Liver (tissue), 9 donors: ENCODE results near the gene TOR1AIP2. TPM values are rescaled to one million over a fixed set of nuclear protein-coding genes. Genes with fewer than 3 reads are reported as not detected.

Experiments
- DNase-seq: peaks from one replicate; pipeline ENCODE4 v3.0.0-alpha.2; 2017; ENCODE audit warnings: low spot score
- H3K27ac ChIP-seq, 2 donors: one replicate each; pipeline ENCODE4 v1.7.0; 2013; ENCODE audit warnings: inconsistent platforms in 2 of 2, low read length in 2 of 2, control low read depth in 1 of 2, low read depth in 1 of 2, mild to moderate bottlenecking in 1 of 2
- H3K27me3 ChIP-seq, 4 donors: one replicate each; pipeline versions ENCODE4 v1.6.1 to v1.7.0; 2013; ENCODE audit warnings: low read length in 3 of 4, inconsistent platforms in 1 of 4, mild to moderate bottlenecking in 1 of 4, moderate library complexity in 1 of 4; ENCODE audit not compliant: control insufficient read depth in 4 of 4, insufficient read depth in 4 of 4
- H3K36me3 ChIP-seq, 4 donors: one replicate each; pipeline versions ENCODE4 v1.6.1 to v1.7.0; 2013; ENCODE audit warnings: low read length in 3 of 4, mild to moderate bottlenecking in 3 of 4, low read depth in 1 of 4, moderate library complexity in 1 of 4; ENCODE audit not compliant: control insufficient read depth in 4 of 4, insufficient read depth in 3 of 4
- H3K4me1 ChIP-seq, 4 donors: one replicate each; pipeline versions ENCODE4 v1.6.1 to v1.7.0; 2013; ENCODE audit warnings: low read length in 3 of 4, mild to moderate bottlenecking in 3 of 4, moderate library complexity in 1 of 4; ENCODE audit not compliant: control insufficient read depth in 4 of 4, insufficient read depth in 4 of 4
- H3K4me3 ChIP-seq, 3 donors: one replicate each; pipeline versions ENCODE4 v1.6.1 to v1.7.0; 2013; ENCODE audit warnings: low read length in 3 of 3, control low read depth in 1 of 3, low read depth in 1 of 3, mild to moderate bottlenecking in 1 of 3
- H3K9ac ChIP-seq, 2 donors: one replicate each; pipeline ENCODE4 v1.7.0; 2013; ENCODE audit warnings: low read length in 2 of 2, mild to moderate bottlenecking in 2 of 2, moderate library complexity in 2 of 2, control low read depth in 1 of 2, low read depth in 1 of 2
- H3K9me3 ChIP-seq, 4 donors: one replicate each; pipeline versions ENCODE4 v1.6.1 to v1.7.0; 2013; ENCODE audit warnings: low read length in 3 of 4; ENCODE audit not compliant: control insufficient read depth in 4 of 4
- ATF3 ChIP-seq: IDR thresholded peaks from 2 replicates; pipeline ENCODE4 v1.6.1; 2016; ENCODE audit warnings: antibody characterized with exemption
- CTCF ChIP-seq: fragments of 150-350 bp; IDR thresholded peaks from 2 replicates; pipeline ENCODE4 v1.5.1; 2017; ENCODE audit warnings: improper control_type of control experiment, low read depth, low read length; ENCODE audit not compliant: missing input control
- EGR1 ChIP-seq, 2 donors: IDR thresholded peaks; 2 replicates each; pipeline ENCODE4 v1.6.1; 2016 to 2018; ENCODE audit warnings: antibody characterized with exemption in 2 of 2, low read depth in 2 of 2
- FOXA1 ChIP-seq: IDR thresholded peaks from 2 replicates; pipeline ENCODE4 v1.6.1; 2016; ENCODE audit warnings: antibody characterized with exemption
- FOXA2 ChIP-seq: IDR thresholded peaks from 2 replicates; pipeline ENCODE4 v1.6.1; 2016; ENCODE audit warnings: antibody characterized with exemption
- GABPA ChIP-seq, 2 donors: IDR thresholded peaks in 1 of 2; conservative IDR thresholded peaks in 1 of 2; 2 replicates each; pipeline ENCODE4 v1.6.1; 2016; ENCODE audit warnings: antibody characterized with exemption in 2 of 2, mild to moderate bottlenecking in 1 of 2, moderate library complexity in 1 of 2
- HNF4A ChIP-seq, 2 donors: conservative IDR thresholded peaks; 2 replicates each; pipeline ENCODE4 v1.6.1; 2016; ENCODE audit warnings: antibody characterized with exemption in 2 of 2, mild to moderate bottlenecking in 2 of 2
- HNF4G ChIP-seq: IDR thresholded peaks from 2 replicates; pipeline ENCODE4 v1.6.1; 2016; ENCODE audit warnings: antibody characterized with exemption
- JUND ChIP-seq, 2 donors: IDR thresholded peaks; 2 replicates each; pipeline ENCODE4 v1.6.1; 2016; ENCODE audit warnings: antibody characterized with exemption in 2 of 2
- MAX ChIP-seq: IDR thresholded peaks from 2 replicates; pipeline ENCODE4 v1.6.1; 2016; ENCODE audit warnings: antibody characterized with exemption
- NR2F2 ChIP-seq: IDR thresholded peaks from 2 replicates; pipeline ENCODE4 v1.6.1; 2016; ENCODE audit warnings: antibody characterized with exemption
- REST ChIP-seq: IDR thresholded peaks from 2 replicates; pipeline ENCODE4 v1.6.1; 2016; ENCODE audit warnings: antibody characterized with exemption, mild to moderate bottlenecking
- RXRA ChIP-seq, 2 donors: IDR thresholded peaks; 2 replicates each; pipeline ENCODE4 v1.6.1; 2017 to 2018; ENCODE audit warnings: antibody characterized with exemption in 2 of 2, mild to moderate bottlenecking in 1 of 2
- SP1 ChIP-seq: IDR thresholded peaks from 2 replicates; pipeline ENCODE4 v1.6.1; 2018; ENCODE audit warnings: antibody characterized with exemption, mild to moderate bottlenecking
- TAF1 ChIP-seq: conservative IDR thresholded peaks from 2 replicates; pipeline ENCODE4 v1.6.1; 2016; ENCODE audit warnings: antibody characterized with exemption, mild to moderate bottlenecking
- YY1 ChIP-seq: IDR thresholded peaks from 2 replicates; pipeline ENCODE4 v1.6.1; 2016; ENCODE audit warnings: antibody characterized with exemption, mild to moderate bottlenecking
- ZBTB33 ChIP-seq: IDR thresholded peaks from 2 replicates; pipeline ENCODE4 v1.6.1; 2016; ENCODE audit warnings: antibody characterized with exemption
- WGBS: extraction: QIAGEN DNeasy Blood & Tissue Kit; methylation state at CpG from one replicate; pipeline ENCODE4 v1.1.7; 2013; 5-methylcytosine and 5-hydroxymethylcytosine counted together
- polyA plus RNA-seq, 2 donors: library from polyadenylated mRNA; stranded (reverse) in 1 of 2; unstranded in 1 of 2; fragments of 200-250 nt in 1 of 2; fragments of >200 nt in 1 of 2; fragmentation: Nextera tagmentation in 1 of 2; extraction: Ambion mirVana in 1 of 2; gene quantifications; one replicate each; pipeline versions ENCODE4 v1.2.1 to v1.2.3, GENCODE V29; 2013 to 2015
- total RNA-seq, 2 donors: library from RNA; depleted of rRNA; stranded (reverse); fragments of >200 nt; gene quantifications; one replicate each; pipeline ENCODE4 v1.2.3, GENCODE V29; 2014
- donor health status: healthy.
- donor health status: healthy.
- donor health status: healthy.
- donor health status: healthy.
- donor health status: healthy.

Gene TOR1AIP2
- total and polyA plus RNA-seq, 4 donors = 12.7 to 124 (median 38.6) TPM

GRCh38 chr1:179853102-179853501 lies 24.5 kb downstream of the TOR1AIP2 start (continued):
- no peak for TF ChIP-seq REST
- no peak for TF ChIP-seq TAF1
- no peak for TF ChIP-seq JUND (IDR thresholded peaks at IDR 0.05)
- no peak for TF ChIP-seq HNF4G
- TF ChIP-seq EGR1 (IDR thresholded peaks at IDR 0.05; ENCODE audit: low read depth in 2 of 2) = no peak

- peaks cover 8 to 70% (median 55%) of the 10 kb centered on the region in 4 donors for H3K36me3 ChIP-seq
- WGBS = 99% methylated on average over 3 of the region's 3 CpGs
- no peaks in the 10 kb centered on the region for H3K27me3 ChIP-seq
- no peak overlapping the region for H3K9ac ChIP-seq
- no peak for TF ChIP-seq FOXA1
- no peak for TF ChIP-seq HNF4A (conservative IDR thresholded peaks at IDR 0.05)
- TF ChIP-seq GABPA (IDR thresholded peaks at IDR 0.05 in 1 of 2, conservative IDR thresholded peaks at IDR 0.05 in 1 of 2) = no peak
- TF ChIP-seq RXRA (IDR thresholded peaks at IDR 0.05) = no peak
- TF ChIP-seq ZBTB33 = no peak
- TF ChIP-seq YY1 = no peak
- no peak for TF ChIP-seq TAF1
- no peak for TF ChIP-seq ATF3
- no peak for TF ChIP-seq MAX
- TF ChIP-seq CTCF = no peak
- TF ChIP-seq JUND (IDR thresholded peaks at IDR 0.05) = no peak
- no peak for TF ChIP-seq NR2F2
- TF ChIP-seq SP1 = no peak
- no peak for TF ChIP-seq REST
- TF ChIP-seq FOXA2 = no peak
- no peak for DNase-seq
- H3K9me3 ChIP-seq = no peaks in the 10 kb centered on the region
- H3K27ac ChIP-seq = no peak overlapping the region
- H3K4me3 ChIP-seq = no peak overlapping the region
- no peaks in the 10 kb centered on the region for H3K4me1 ChIP-seq
These were observed 29.4 kb downstream of the TOR1AIP2 start for GRCh38 chr1:179848233-179848632.
